HEK293 (cell line): ENCODE results near the gene SEC63.

ENCODE experiments used
- HOXC10 ChIP-seq: sonication (generic); formaldehyde crosslinking; IDR thresholded peaks from 2 replicates; pipeline ENCODE4 v1.8.1; 2023; ENCODE audit warnings: mild to moderate bottlenecking, missing genetic modification reagents
- MYNN ChIP-seq: fragments of 450-650 bp; formaldehyde crosslinking; IDR thresholded peaks from 2 replicates; pipeline ENCODE4 v1.5.1; 2016; ENCODE audit warnings: missing biosample characterization, missing genetic modification characterization, borderline replicate concordance
- ZBTB17 ChIP-seq: fragments of 450-650 bp; formaldehyde crosslinking; IDR thresholded peaks from 2 replicates; pipeline ENCODE4 v1.5.1; 2016; ENCODE audit warnings: missing biosample characterization, missing genetic modification characterization
- ZNF223 ChIP-seq: fragments of 450-650 bp; formaldehyde crosslinking; IDR thresholded peaks from 2 replicates; pipeline ENCODE4 v1.5.1; 2016; ENCODE audit warnings: missing biosample characterization, missing genetic modification characterization
- ZNF274 ChIP-seq, 2 experiments: fragments of 200-500 bp in 1 of 2; fragments of 450-650 bp in 1 of 2; sonication (Bioruptor generic) in 1 of 2; formaldehyde crosslinking in 1 of 2; IDR thresholded peaks; 2 replicates each; pipeline versions ENCODE4 v1.5.1 to v1.6.1; 2014 to 2016; ENCODE audit warnings: borderline replicate concordance in 1 of 2, inconsistent platforms in 1 of 2, low read length in 1 of 2, missing biosample characterization in 1 of 2, missing genetic modification characterization in 1 of 2
- ZNF433 ChIP-seq: fragments of 450-650 bp; formaldehyde crosslinking; IDR thresholded peaks from 2 replicates; pipeline ENCODE4 v1.5.1; 2016; ENCODE audit warnings: missing biosample characterization, missing genetic modification characterization, low read depth
- ZNF629 ChIP-seq: fragments of 450-650 bp; formaldehyde crosslinking; IDR thresholded peaks from 2 replicates; pipeline ENCODE4 v1.5.1; 2017; ENCODE audit warnings: missing biosample characterization, missing genetic modification characterization
- ZNF660 ChIP-seq: fragments of 450-650 bp; IDR thresholded peaks from 2 replicates; pipeline ENCODE4 v1.5.1; 2018; ENCODE audit warnings: missing biosample characterization, mild to moderate bottlenecking, missing genetic modification characterization
- ZNF707 ChIP-seq: fragments of 450-650 bp; formaldehyde crosslinking; IDR thresholded peaks from 2 replicates; pipeline ENCODE4 v1.5.1; 2016; ENCODE audit warnings: missing biosample characterization, missing genetic modification characterization
- ZNF747 ChIP-seq: fragments of 450-650 bp; formaldehyde crosslinking; IDR thresholded peaks from 2 replicates; pipeline ENCODE4 v1.5.1; 2016; ENCODE audit warnings: missing biosample characterization, missing genetic modification characterization
- ZNF830 ChIP-seq: fragments of 450-650 bp; IDR thresholded peaks from 2 replicates; pipeline ENCODE4 v1.5.0; 2018; ENCODE audit warnings: missing biosample characterization, missing genetic modification characterization, low read depth, mild to moderate bottlenecking, moderate library complexity
- ZNF837 ChIP-seq: fragments of 450-650 bp; formaldehyde crosslinking; IDR thresholded peaks from 2 replicates; pipeline ENCODE4 v1.5.1; 2016; ENCODE audit warnings: missing biosample characterization, missing genetic modification characterization
- TF ChIP-seq, protein P1 (sequence below): fragments of 450-650 bp; formaldehyde crosslinking; IDR thresholded peaks from 2 replicates; pipeline ENCODE4 v1.5.1; 2016; ENCODE audit warnings: missing biosample characterization, missing genetic modification characterization
- TF ChIP-seq, protein P2 (sequence below): IDR thresholded peaks from 2 replicates; pipeline ENCODE4 v1.6.1; 2011; ENCODE audit warnings: mild to moderate bottlenecking, low read depth, low read length, borderline replicate concordance

DNA sequence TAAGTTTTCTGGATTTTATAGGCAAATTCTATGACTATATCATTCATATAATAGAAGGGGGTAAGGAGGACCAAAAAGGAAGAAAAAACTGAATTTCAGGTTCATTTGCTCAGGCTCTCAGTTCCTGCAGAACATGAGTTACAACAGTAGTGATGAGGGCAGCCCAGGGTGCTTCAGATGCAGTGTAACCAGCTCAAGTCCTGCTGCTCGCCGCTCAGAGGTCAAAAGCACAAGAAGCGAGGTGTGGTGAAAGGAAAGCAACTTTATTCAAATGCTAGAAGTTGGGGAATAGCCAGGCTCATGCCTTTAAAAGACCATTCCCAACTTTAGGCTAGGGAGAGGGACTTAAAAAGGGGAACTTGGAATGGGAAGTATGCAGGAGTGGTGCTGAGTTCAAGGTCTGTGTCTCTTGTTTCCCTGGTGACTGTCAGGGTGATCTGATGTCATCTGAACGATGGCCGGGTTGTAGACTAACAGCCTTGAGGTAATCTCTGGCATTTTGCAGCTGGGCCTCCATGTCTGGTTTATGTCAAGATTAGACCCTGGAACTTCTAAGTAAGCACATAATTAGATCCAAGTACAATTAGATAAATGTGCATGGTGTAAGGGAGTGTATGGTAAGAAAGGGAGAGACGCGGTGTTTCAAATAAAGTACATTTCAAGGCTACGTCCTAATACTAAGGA lies 14.5 kb upstream of the SEC63 start:
- TF ChIP-seq, protein P1, sequence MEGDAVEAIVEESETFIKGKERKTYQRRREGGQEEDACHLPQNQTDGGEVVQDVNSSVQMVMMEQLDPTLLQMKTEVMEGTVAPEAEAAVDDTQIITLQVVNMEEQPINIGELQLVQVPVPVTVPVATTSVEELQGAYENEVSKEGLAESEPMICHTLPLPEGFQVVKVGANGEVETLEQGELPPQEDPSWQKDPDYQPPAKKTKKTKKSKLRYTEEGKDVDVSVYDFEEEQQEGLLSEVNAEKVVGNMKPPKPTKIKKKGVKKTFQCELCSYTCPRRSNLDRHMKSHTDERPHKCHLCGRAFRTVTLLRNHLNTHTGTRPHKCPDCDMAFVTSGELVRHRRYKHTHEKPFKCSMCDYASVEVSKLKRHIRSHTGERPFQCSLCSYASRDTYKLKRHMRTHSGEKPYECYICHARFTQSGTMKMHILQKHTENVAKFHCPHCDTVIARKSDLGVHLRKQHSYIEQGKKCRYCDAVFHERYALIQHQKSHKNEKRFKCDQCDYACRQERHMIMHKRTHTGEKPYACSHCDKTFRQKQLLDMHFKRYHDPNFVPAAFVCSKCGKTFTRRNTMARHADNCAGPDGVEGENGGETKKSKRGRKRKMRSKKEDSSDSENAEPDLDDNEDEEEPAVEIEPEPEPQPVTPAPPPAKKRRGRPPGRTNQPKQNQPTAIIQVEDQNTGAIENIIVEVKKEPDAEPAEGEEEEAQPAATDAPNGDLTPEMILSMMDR (tag by site-specific recombination) = no peak
- TF ChIP-seq ZBTB17 (tag by site-specific recombination) (no peak), HOXC10 (CRISPR knock-in tag) (no peak), ZNF837 (tag by site-specific recombination) (no peak), ZNF830 (tag by site-specific recombination) (no peak), ZNF629 (tag by site-specific recombination) (no peak), ZNF707 (tag by site-specific recombination) (no peak), MYNN (tag by site-specific recombination) (no peak), ZNF274 (IDR thresholded peaks at IDR 0.05; ENCODE audit: low read length) (no peak), ZNF274 (tag by site-specific recombination; IDR thresholded peaks at IDR 0.05; ENCODE audit: borderline replicate concordance) (no peak), ZNF747 (no peak), ZNF660 (tag by site-specific recombination) (no peak), ZNF433 (no peak), ZNF223 (tag by site-specific recombination) (no peak)
- TF ChIP-seq, protein P2, sequence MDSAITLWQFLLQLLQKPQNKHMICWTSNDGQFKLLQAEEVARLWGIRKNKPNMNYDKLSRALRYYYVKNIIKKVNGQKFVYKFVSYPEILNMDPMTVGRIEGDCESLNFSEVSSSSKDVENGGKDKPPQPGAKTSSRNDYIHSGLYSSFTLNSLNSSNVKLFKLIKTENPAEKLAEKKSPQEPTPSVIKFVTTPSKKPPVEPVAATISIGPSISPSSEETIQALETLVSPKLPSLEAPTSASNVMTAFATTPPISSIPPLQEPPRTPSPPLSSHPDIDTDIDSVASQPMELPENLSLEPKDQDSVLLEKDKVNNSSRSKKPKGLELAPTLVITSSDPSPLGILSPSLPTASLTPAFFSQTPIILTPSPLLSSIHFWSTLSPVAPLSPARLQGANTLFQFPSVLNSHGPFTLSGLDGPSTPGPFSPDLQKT = no peak
